ENCODE data around the gene NOL6. TPM values are rescaled to one million over a fixed set of nuclear protein-coding genes. Genes with fewer than 3 reads are reported as not detected.

The NOL6 gene
- total and polyA plus RNA-seq, 9 of the 15 experiments (the other 6 are each of a cell fraction or from before 2014, with no cell fraction given) = 7.7 to 58.9 (median 27.0) TPM

DNA sequence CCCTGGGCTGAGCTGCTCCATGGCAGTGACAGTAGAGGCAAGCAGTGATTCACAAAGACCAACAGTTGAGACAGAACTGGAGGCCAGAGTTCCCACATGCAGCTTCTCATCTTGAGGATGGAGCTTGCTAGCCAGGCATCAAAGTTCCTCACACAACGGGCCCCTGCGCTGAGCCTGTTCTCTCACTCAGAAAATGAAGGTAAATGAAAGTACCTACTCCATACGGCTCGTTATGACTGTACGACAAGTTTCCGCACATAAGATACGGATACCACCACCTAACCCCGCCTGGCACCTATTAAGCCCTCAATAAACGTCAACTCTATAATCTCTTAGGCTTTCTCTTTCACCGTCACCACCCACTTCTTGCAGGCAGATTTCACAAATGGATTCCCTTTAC lies 12.9 kb downstream of the NOL6 start:
- WGBS (ENCODE audit: insufficient coverage, low coverage, missing lambda C conversion rate) = 88% methylated on average over 10 of the region's 10 CpGs
- ChIA-PET CTCF (ENCODE audit: low intra/inter-chr PET ratio) (no interaction called here), POLR2A (interaction anchor here (0.6 to 1.2 kb wide), 6 partner anchors 10 to 230 kb away, joined by 3 to 4 read pairs (median 3); partner anchors contain the start of gene NOL6)
- no peak overlapping the region for H3K4me2 ChIP-seq (ENCODE audit: insufficient read depth, low read length)
- ATAC-seq = no peak
- H3K27ac ChIP-seq (ENCODE audit: extremely low read depth, low read depth, low read length) = no peak overlapping the region
- no TSS peak for BruUV-seq (replicated peaks)
- H3K9ac ChIP-seq (ENCODE audit: insufficient read depth in 1 of 2, low read depth in 2 of 2, low read length in 2 of 2) = no peak overlapping the region
- H4K20me1 ChIP-seq (replicated peaks; ENCODE audit: control insufficient read depth, insufficient read depth, low read length) = no peaks in the 10 kb centered on the region
- no peak for DNase-seq (ENCODE audit: extremely low read depth in 1 of 4, low spot score in 3 of 4)
- no peaks in the 10 kb centered on the region for H3K27me3 ChIP-seq (ENCODE audit: control insufficient read depth in 2 of 2, insufficient read depth in 2 of 2, low read length in 2 of 2)
- H3K36me3 ChIP-seq (ENCODE audit: control insufficient read depth, insufficient read depth, low read length) = peaks cover 57% of the 10 kb centered on the region; the same call in 2 of the 3 replicates
- no peak for TF ChIP-seq ETV6 (IDR thresholded peaks at IDR 0.05; ENCODE audit: borderline replicate concordance in 1 of 2, low read depth in 2 of 2, low read length in 1 of 2)
- no peak for TF ChIP-seq ETV6 (CRISPR knock-in tag; IDR thresholded peaks at IDR 0.05; ENCODE audit: borderline replicate concordance)
- no peaks in the 10 kb centered on the region for H3K9me1 ChIP-seq (ENCODE audit: control insufficient read depth, insufficient read depth, low read length)
- no peak overlapping the region for H3K4me3 ChIP-seq
- no peaks in the 10 kb centered on the region for H3K79me2 ChIP-seq (ENCODE audit: control insufficient read depth, insufficient read depth, low read length)
- in situ Hi-C loops (cut with MboI) (loop anchor here (10.0 kb wide), 1 partner anchor 56 kb away; the partner anchor contains the start of gene AQP7), intact Hi-C loops (cut with micrococcal nuclease) (no loop called here)
- no peak overlapping the region for H2AFZ ChIP-seq (ENCODE audit: low read depth, low read length)
- H3K4me1 ChIP-seq (replicated peaks in 1 of 2; ENCODE audit: control insufficient read depth in 2 of 2, insufficient read depth in 2 of 2, low read length in 2 of 2) = no peaks in the 10 kb centered on the region; a peak in 3 of 5 replicates
- FAIRE-seq = no peak
- no peaks in the 10 kb centered on the region for H3K9me3 ChIP-seq (replicated peaks; ENCODE audit: control insufficient read depth, insufficient read depth, low read depth, low read length)

DNA sequence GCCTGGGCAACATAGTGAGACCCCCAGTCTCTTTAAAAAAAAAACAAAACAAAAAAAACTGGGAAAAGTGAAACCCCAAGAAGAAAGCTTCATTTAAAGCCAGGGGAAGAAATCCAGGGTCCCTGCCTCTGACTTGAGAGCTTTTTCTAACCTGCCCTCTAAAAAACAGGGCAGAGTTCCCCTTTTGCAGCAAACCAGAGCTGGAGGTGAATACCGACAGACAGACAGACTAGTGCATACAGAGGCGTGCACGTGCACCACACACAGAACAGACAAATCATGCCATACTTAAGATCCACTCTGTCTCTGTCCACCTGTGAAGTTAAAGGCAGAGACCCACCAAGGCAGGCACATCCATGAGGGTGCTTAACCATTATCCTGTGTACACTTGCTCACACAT lies 14.6 kb downstream of the NOL6 start:
- H3K4me1 ChIP-seq (replicated peaks in 1 of 2; ENCODE audit: control insufficient read depth in 2 of 2, insufficient read depth in 2 of 2, low read length in 2 of 2) = peaks cover 0 to 2% of the 10 kb centered on the region in 2 experiments; a peak in 3 of 5 replicates
- BruUV-seq (replicated peaks) = no TSS peak
- intact Hi-C loops (cut with micrococcal nuclease) = loop anchor here (10.0 kb wide), 1 partner anchor 174 kb away; no protein-coding TSS in a partner anchor
- TF ChIP-seq SPI1 (IDR thresholded peaks at IDR 0.05; ENCODE audit: borderline replicate concordance, low read depth, low read length) (peak; percentile 37; the same call in 1 of the 2 replicates), TCF3 (CRISPR knock-in tag; IDR thresholded peaks at IDR 0.05) (no peak), BHLHE40 (IDR thresholded peaks at IDR 0.05; ENCODE audit: low read length) (0 out of 2 replicates have a peak, but pooled peaks have one; percentile 10)
- TF ChIP-seq, protein P1, sequence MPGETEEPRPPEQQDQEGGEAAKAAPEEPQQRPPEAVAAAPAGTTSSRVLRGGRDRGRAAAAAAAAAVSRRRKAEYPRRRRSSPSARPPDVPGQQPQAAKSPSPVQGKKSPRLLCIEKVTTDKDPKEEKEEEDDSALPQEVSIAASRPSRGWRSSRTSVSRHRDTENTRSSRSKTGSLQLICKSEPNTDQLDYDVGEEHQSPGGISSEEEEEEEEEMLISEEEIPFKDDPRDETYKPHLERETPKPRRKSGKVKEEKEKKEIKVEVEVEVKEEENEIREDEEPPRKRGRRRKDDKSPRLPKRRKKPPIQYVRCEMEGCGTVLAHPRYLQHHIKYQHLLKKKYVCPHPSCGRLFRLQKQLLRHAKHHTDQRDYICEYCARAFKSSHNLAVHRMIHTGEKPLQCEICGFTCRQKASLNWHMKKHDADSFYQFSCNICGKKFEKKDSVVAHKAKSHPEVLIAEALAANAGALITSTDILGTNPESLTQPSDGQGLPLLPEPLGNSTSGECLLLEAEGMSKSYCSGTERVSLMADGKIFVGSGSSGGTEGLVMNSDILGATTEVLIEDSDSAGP (CRISPR knock-in tag; IDR thresholded peaks at IDR 0.05) = no peak
- POLR2A ChIA-PET = interaction anchor here (0.7 to 0.8 kb wide), 2 partner anchors 8 to 9 kb away, joined by 3 read pairs; no protein-coding TSS in a partner anchor
- WGBS (ENCODE audit: insufficient coverage, low coverage, missing lambda C conversion rate) = 45% methylated on average over 3 of the region's 3 CpGs
- no peaks in the 10 kb centered on the region for H3K9me3 ChIP-seq (replicated peaks; ENCODE audit: control insufficient read depth, insufficient read depth, low read depth, low read length)
- H2AFZ ChIP-seq (ENCODE audit: low read depth, low read length) = no peak overlapping the region
- no peak; the same call in 2 of the 3 replicates for ATAC-seq
- CTCF ChIA-PET (ENCODE audit: low intra/inter-chr PET ratio) = no interaction called here
- peak overlapping the region in 1 of 2 experiments; percentile 45; a peak in 1 of 4 replicates for H3K9ac ChIP-seq (ENCODE audit: insufficient read depth in 1 of 2, low read depth in 2 of 2, low read length in 2 of 2)
- H3K4me2 ChIP-seq (ENCODE audit: insufficient read depth, low read length) = no peak overlapping the region
- no peak for DNase-seq (ENCODE audit: extremely low read depth in 1 of 4, low spot score in 3 of 4)
- no peak overlapping the region for H3K27ac ChIP-seq (ENCODE audit: extremely low read depth, low read depth, low read length)
- no peak for FAIRE-seq
- no peaks in the 10 kb centered on the region for H4K20me1 ChIP-seq (replicated peaks; ENCODE audit: control insufficient read depth, insufficient read depth, low read length)
- no peaks in the 10 kb centered on the region for H3K27me3 ChIP-seq (ENCODE audit: control insufficient read depth in 2 of 2, insufficient read depth in 2 of 2, low read length in 2 of 2)
- no peaks in the 10 kb centered on the region for H3K9me1 ChIP-seq (ENCODE audit: control insufficient read depth, insufficient read depth, low read length)
- no peaks in the 10 kb centered on the region for H3K79me2 ChIP-seq (ENCODE audit: control insufficient read depth, insufficient read depth, low read length)
- H3K36me3 ChIP-seq (ENCODE audit: control insufficient read depth, insufficient read depth, low read length) = peaks cover 40% of the 10 kb centered on the region; the same call in 2 of the 3 replicates
- no peak overlapping the region for H3K4me3 ChIP-seq
- in situ Hi-C loops (cut with MboI) = no loop called here
